Mesenchymal stem cell (in vitro differentiated cells and primary cell): ENCODE results near the gene ZBTB21.

Experiments
- DNase-seq: peaks from one replicate; pipeline ENCODE4 v3.0.0-alpha.2; 2013
- H2AFZ ChIP-seq: one replicate; pipeline ENCODE4 v1.6.1; 2013; ENCODE audit warnings: low read depth, mild to moderate bottlenecking, control low read depth, inconsistent platforms, low read length, moderate library complexity
- H2AK5ac ChIP-seq: 2 replicates; pipeline ENCODE4 v1.6.1; 2013; ENCODE audit warnings: low read length, moderate library complexity, mild to moderate bottlenecking, inconsistent platforms; ENCODE audit not compliant: severe bottlenecking
- H2BK120ac ChIP-seq: one replicate; pipeline ENCODE4 v1.6.1; 2013; ENCODE audit warnings: low read depth, mild to moderate bottlenecking, inconsistent platforms, low read length, moderate library complexity
- H2BK12ac ChIP-seq, 2 experiments: one replicate each; pipeline ENCODE4 v1.6.1; 2013; ENCODE audit warnings: inconsistent platforms in 2 of 2, low read length in 2 of 2, mild to moderate bottlenecking in 2 of 2, moderate library complexity in 2 of 2, control low read depth in 1 of 2
- H2BK15ac ChIP-seq: one replicate; pipeline ENCODE4 v1.6.1; 2013; ENCODE audit warnings: mild to moderate bottlenecking, low read depth, inconsistent platforms; ENCODE audit not compliant: poor library complexity, severe bottlenecking
- H2BK5ac ChIP-seq: 2 replicates; pipeline ENCODE4 v1.6.1; 2013; ENCODE audit warnings: low read depth, mild to moderate bottlenecking, low read length, control low read depth, inconsistent platforms; ENCODE audit not compliant: poor library complexity, severe bottlenecking
- H3K14ac ChIP-seq, 2 experiments: one replicate each; pipeline ENCODE4 v1.6.1; 2013; ENCODE audit warnings: inconsistent platforms in 2 of 2, low read length in 2 of 2, control low read depth in 1 of 2, mild to moderate bottlenecking in 1 of 2, moderate library complexity in 1 of 2
- H3K18ac ChIP-seq, 2 experiments: one replicate each; pipeline ENCODE4 v1.6.1; 2013; ENCODE audit warnings: inconsistent platforms in 2 of 2, low read length in 2 of 2, control low read depth in 1 of 2, low read depth in 1 of 2, mild to moderate bottlenecking in 1 of 2
- H3K23ac ChIP-seq, 2 experiments: one replicate each; pipeline ENCODE4 v1.6.1; 2013; ENCODE audit warnings: inconsistent platforms in 2 of 2, low read length in 2 of 2, mild to moderate bottlenecking in 2 of 2, moderate library complexity in 2 of 2, control low read depth in 1 of 2
- H3K27ac ChIP-seq: 2 replicates; pipeline ENCODE4 v1.5.1; 2013; ENCODE audit warnings: mild to moderate bottlenecking, moderate library complexity, low read length, control low read depth, inconsistent platforms; ENCODE audit not compliant: poor library complexity, severe bottlenecking
- H3K27me3 ChIP-seq, 2 experiments: 2 replicates each; pipeline versions ENCODE4 v1.6.1 to v1.7.0; 2013; ENCODE audit warnings: low read length in 2 of 2, mild to moderate bottlenecking in 2 of 2, moderate library complexity in 2 of 2, control low read depth in 1 of 2, inconsistent platforms in 1 of 2; ENCODE audit not compliant: control insufficient read depth in 1 of 2, insufficient read depth in 1 of 2
- H3K36me3 ChIP-seq, 2 experiments: 2 replicates each; pipeline versions ENCODE4 v1.6.1 to v1.7.0; 2013; ENCODE audit warnings: low read length in 2 of 2, control low read depth in 1 of 2, inconsistent platforms in 1 of 2, low read depth in 1 of 2, mild to moderate bottlenecking in 1 of 2; ENCODE audit not compliant: insufficient read depth in 2 of 2, control insufficient read depth in 1 of 2
- H3K4ac ChIP-seq, 2 experiments: one replicate each; pipeline ENCODE4 v1.6.1; 2013; ENCODE audit warnings: inconsistent platforms in 2 of 2, low read length in 2 of 2, mild to moderate bottlenecking in 2 of 2, moderate library complexity in 2 of 2, control low read depth in 1 of 2, low read depth in 1 of 2
- H3K4me1 ChIP-seq: 2 replicates; pipeline ENCODE4 v1.6.1; 2013; ENCODE audit warnings: low read depth, low read length, control low read depth; ENCODE audit not compliant: control insufficient read depth, insufficient read depth
- H3K4me2 ChIP-seq: 2 replicates; pipeline ENCODE4 v1.6.1; 2013; ENCODE audit warnings: low read length, mild to moderate bottlenecking, inconsistent platforms; ENCODE audit not compliant: poor library complexity, severe bottlenecking
- H3K4me3 ChIP-seq, 2 experiments: 2 replicates each; pipeline versions ENCODE4 v1.5.1 to v1.7.0; 2013; ENCODE audit warnings: low read length in 2 of 2, mild to moderate bottlenecking in 2 of 2, control low read depth in 1 of 2, low read depth in 1 of 2; ENCODE audit not compliant: insufficient read depth in 1 of 2
- H3K79me1 ChIP-seq: replicated peaks from 2 replicates; pipeline ENCODE4 v1.6.1; 2013; ENCODE audit warnings: mild to moderate bottlenecking, control low read depth, low read length, inconsistent platforms; ENCODE audit not compliant: poor library complexity, severe bottlenecking
- H3K9ac ChIP-seq: 2 replicates; pipeline ENCODE4 v1.7.0; 2013; ENCODE audit warnings: mild to moderate bottlenecking, low read length, moderate library complexity
- H3K9me3 ChIP-seq: 2 replicates; pipeline ENCODE4 v1.7.0; 2013; ENCODE audit warnings: mild to moderate bottlenecking, low read length; ENCODE audit not compliant: control insufficient read depth
- H4K8ac ChIP-seq: one replicate; pipeline ENCODE4 v1.6.1; 2013; ENCODE audit warnings: inconsistent platforms, mild to moderate bottlenecking, low read length, moderate library complexity
- H4K91ac ChIP-seq: one replicate; pipeline ENCODE4 v1.6.1; 2013; ENCODE audit warnings: mild to moderate bottlenecking, low read length, inconsistent platforms
- WGBS: methylation state at CpG from one replicate; pipeline ENCODE4 v1.1.7; 2013; ENCODE audit warnings: mixed read lengths; 5-methylcytosine and 5-hydroxymethylcytosine counted together

ZBTB21 gene

DNA sequence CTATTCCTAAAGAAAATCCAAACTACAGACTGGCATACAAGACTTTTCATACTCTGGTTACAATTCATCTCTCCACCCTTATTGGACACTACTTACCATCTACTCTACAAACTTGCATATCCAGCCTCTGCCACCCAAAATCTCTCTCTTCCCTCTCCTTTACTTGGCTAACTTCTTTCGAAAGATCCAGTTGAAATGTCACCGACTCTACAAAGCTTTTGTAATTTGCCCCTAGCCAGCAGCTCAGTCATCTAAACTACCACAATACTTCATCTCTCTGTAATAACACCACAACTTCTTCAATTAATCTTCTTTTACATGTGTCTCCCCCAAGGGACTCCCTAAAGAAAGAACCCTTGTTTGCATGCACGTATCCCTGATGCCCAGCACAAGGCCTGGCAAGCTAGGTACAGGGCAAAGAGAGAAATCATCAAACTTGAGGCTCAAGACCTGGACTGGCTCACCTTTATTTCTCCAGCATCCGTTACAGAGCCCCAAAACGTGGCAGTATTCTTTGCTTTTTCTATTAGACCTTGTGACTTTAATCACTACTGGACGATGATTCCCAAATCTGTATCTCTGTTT lies 2.7 kb downstream of the ZBTB21 start:
- 96% methylated on average over 6 of the region's 6 CpGs for WGBS

DNA sequence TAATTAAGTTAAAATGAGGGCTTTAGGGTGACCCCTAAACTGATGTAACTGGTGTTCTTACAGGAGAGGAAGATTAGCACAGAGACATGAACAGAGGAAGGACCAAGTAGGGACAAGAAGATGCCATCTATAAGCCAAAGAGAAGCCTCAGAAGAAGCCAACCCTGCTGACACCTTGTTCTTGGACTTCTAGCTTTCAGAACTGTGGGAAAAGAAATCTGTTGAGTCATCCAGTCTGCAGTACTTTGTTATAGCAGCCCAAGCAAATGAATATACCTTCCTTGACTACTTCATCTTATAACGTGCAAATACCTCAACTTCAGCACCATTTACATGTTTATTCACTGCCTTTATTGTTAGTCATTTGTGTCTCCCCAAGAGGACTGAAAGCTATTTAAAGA lies 3.4 kb downstream of the ZBTB21 start:
- H3K79me1 ChIP-seq: peaks cover 25% of the 10 kb centered on the region

More for the DNA sequence above, 2.7 kb downstream of the ZBTB21 start:
- no peak overlapping the region for H4K8ac ChIP-seq
- peak overlapping the region; percentile 30 for H2BK15ac ChIP-seq
- H3K79me1 ChIP-seq: peaks cover 23% of the 10 kb centered on the region
- H3K36me3 ChIP-seq: peaks cover 0 to 15% of the 10 kb centered on the region in 2 experiments
- H3K14ac ChIP-seq: no peak overlapping the region
- H2BK5ac ChIP-seq: no peak overlapping the region
- DNase-seq: no peak
- no peak overlapping the region for H3K18ac ChIP-seq
- no peak overlapping the region for H2BK12ac ChIP-seq
- H3K9me3 ChIP-seq: no peaks in the 10 kb centered on the region
- H2AK5ac ChIP-seq: no peak overlapping the region
- H3K9ac ChIP-seq: no peak overlapping the region
- no peak overlapping the region for H3K4ac ChIP-seq
- no peak overlapping the region for H3K27ac ChIP-seq
- no peak overlapping the region for H2AFZ ChIP-seq
- H4K91ac ChIP-seq: no peak overlapping the region
- peaks cover 15% of the 10 kb centered on the region for H3K4me1 ChIP-seq
- no peak overlapping the region for H3K4me2 ChIP-seq
- H3K23ac ChIP-seq: no peak overlapping the region
- no peak overlapping the region for H3K4me3 ChIP-seq
- no peaks in the 10 kb centered on the region for H3K27me3 ChIP-seq
- H2BK120ac ChIP-seq: no peak overlapping the region

DNA sequence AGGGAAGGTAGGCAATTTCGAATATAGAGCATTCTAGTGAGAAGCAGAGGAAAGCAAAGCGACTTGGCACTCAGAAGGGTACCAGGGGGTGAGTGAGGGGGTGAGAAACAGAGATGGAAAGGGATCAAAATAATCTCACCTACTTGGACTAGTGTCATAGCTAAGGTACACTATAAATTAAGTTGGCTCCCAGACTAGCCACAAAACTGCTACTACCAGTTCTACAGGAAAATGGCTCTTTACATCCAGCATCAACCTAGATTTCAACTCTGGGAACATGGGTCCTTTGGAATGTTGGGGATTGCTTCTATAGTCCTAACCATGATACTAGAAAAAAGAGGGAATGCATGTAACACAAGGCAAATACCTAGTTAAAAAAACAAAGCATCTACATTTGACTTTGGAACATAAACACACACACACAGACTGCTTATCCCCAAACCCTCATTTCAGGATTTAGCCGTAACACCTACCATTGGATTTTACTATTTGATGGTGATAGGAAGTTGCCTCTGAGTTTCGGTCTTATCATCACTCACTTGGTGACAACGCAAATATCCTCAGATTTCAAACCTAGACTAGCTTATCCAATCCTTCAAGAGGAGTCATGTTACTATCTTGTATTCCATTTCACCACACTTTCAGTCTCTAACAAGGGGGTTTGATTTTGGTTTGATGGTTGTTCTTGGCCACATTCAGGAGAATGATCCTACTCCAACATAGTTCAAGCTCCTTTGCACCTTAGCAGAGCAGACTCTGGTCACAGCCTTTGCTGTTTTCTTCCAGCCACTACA lies 5.6 kb downstream of the ZBTB21 start:
- DNase-seq: no peak
- H2BK15ac ChIP-seq: no peak overlapping the region
- peaks cover 34% of the 10 kb centered on the region for H3K79me1 ChIP-seq
- peaks cover 0 to 38% of the 10 kb centered on the region in 2 experiments for H3K36me3 ChIP-seq
- no peaks in the 10 kb centered on the region for H3K27me3 ChIP-seq
- H3K4me3 ChIP-seq: no peak overlapping the region
- 94% methylated on average over 5 of the region's 5 CpGs for whole genome bisulfite sequencing
- no peak overlapping the region for H3K14ac ChIP-seq
- H3K4ac ChIP-seq: no peak overlapping the region
- no peak overlapping the region for H2AFZ ChIP-seq
- no peak overlapping the region for H3K9ac ChIP-seq
- H2AK5ac ChIP-seq: no peak overlapping the region
- no peak overlapping the region for H2BK5ac ChIP-seq
- no peak overlapping the region for H3K18ac ChIP-seq
- H3K4me1 ChIP-seq: peaks cover 10% of the 10 kb centered on the region
- H2BK120ac ChIP-seq: no peak overlapping the region
- H4K8ac ChIP-seq: peak overlapping the region; percentile 82
- H3K9me3 ChIP-seq: no peaks in the 10 kb centered on the region
- H2BK12ac ChIP-seq: peak overlapping the region in 1 of 2 experiments; percentile 85
- no peak overlapping the region for H3K23ac ChIP-seq
- H4K91ac ChIP-seq: no peak overlapping the region
- H3K4me2 ChIP-seq: no peak overlapping the region
- no peak overlapping the region for H3K27ac ChIP-seq

More for the DNA sequence above, 3.4 kb downstream of the ZBTB21 start:
- Histone ChIP-seq H2BK12ac (no peak overlapping the region), H3K23ac (no peak overlapping the region), H3K4me2 (no peak overlapping the region), H3K18ac (no peak overlapping the region), H2BK15ac (no peak overlapping the region), H3K4me3 (no peak overlapping the region), H2AK5ac (no peak overlapping the region), H3K4ac (no peak overlapping the region), H2BK120ac (no peak overlapping the region), H4K91ac (no peak overlapping the region), H3K27me3 (no peaks in the 10 kb centered on the region), H3K36me3 (peaks cover 0 to 18% of the 10 kb centered on the region in 2 experiments), H3K27ac (no peak overlapping the region), H3K14ac (no peak overlapping the region), H3K9ac (no peak overlapping the region), H4K8ac (no peak overlapping the region), H3K9me3 (no peaks in the 10 kb centered on the region), H3K4me1 (peaks cover 14% of the 10 kb centered on the region), H2AFZ (no peak overlapping the region), H2BK5ac (no peak overlapping the region)
- 100% methylated on average over 1 of the region's 1 CpG for WGBS
- peak; percentile 43 for DNase-seq

DNA sequence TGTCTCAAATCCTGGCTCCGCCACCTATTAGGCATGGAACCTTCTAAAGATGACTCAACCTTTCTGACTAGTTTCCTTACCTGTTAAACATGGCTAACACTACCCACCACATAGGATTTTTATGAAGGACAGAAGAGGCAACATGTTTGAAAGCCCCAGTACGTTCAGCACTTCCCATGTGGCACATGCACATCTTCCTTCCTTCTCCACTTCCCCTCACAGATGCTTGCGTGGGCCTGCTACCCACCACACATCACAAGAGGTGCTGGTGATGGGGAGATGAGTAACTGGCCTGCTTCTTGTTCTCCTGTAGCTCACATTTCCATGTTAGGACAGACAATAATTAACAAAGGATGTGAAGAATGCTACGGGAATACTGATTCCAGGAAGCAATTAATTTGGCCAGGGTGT lies 7.1 kb downstream of the ZBTB21 start:
- Histone ChIP-seq H3K36me3 (peaks cover 0 to 42% of the 10 kb centered on the region in 2 experiments), H2BK5ac (no peak overlapping the region), H4K91ac (no peak overlapping the region), H3K18ac (no peak overlapping the region), H3K23ac (no peak overlapping the region), H3K4me2 (no peak overlapping the region), H3K14ac (no peak overlapping the region), H3K27me3 (no peaks in the 10 kb centered on the region), H2BK15ac (no peak overlapping the region), H3K4ac (no peak overlapping the region), H3K79me1 (peaks cover 32% of the 10 kb centered on the region), H3K4me1 (peaks cover 7% of the 10 kb centered on the region), H2BK120ac (no peak overlapping the region), H2BK12ac (no peak overlapping the region), H3K4me3 (no peak overlapping the region), H2AK5ac (peak overlapping the region; percentile 19), H3K9me3 (no peaks in the 10 kb centered on the region), H3K9ac (peak overlapping the region; percentile 3), H2AFZ (no peak overlapping the region), H4K8ac (peak overlapping the region; percentile 14), H3K27ac (peak overlapping the region; percentile 62)
- WGBS: 55% methylated on average over 2 of the region's 4 CpGs
- peak; percentile 50 for DNase-seq
